Jurkat, Clone E6-1 (cell line): Measurements from ENCODE around the gene TNIP3. TPM values are rescaled to one million over a fixed set of nuclear protein-coding genes. Genes with fewer than 3 reads are reported as not detected.
A peak's percentile ranks its signal among the peaks of the same experiment; 100 is the strongest.
"Not testable (repeated sequence)": the region's sequence is repeated elsewhere in the genome, so short reads cannot be mapped to it uniquely, and the experiment has no call there.

Source experiments
- DNase-seq: peaks from one replicate; pipeline ENCODE4 v3.0.0-alpha.2; 2011; ENCODE audit warnings: low read depth, low spot score
- H3K4me3 ChIP-seq: 2 replicates; pipeline ENCODE4 v1.5.1; 2011; ENCODE audit warnings: mild to moderate bottlenecking, low read length, control low read depth, moderate library complexity
- polyA plus RNA-seq: library from polyadenylated mRNA; unstranded; fragments of >200 nt; gene quantifications from one replicate; pipeline ENCODE4 v1.2.1, GENCODE V29; 2012; ENCODE audit warnings: missing spikeins; ENCODE audit not compliant: insufficient read length, insufficient read depth

The TNIP3 gene
- polyA plus RNA-seq: not detected

GRCh38 chr4:121164291-121164690 lies at the start of gene TNIP3:
Gene TNIP3, minus strand, starts transcription at chr4:121164321. Its CDS starts 196 bp downstream, at chr4:121164125.
- no peak within 1 kb of the TSS for H3K4me3 ChIP-seq
- DNase-seq: no peak

GRCh38 chr4:121212806-121213205 lies 48.7 kb upstream of the TNIP3 start:
- DNase-seq: no peak
- H3K4me3 ChIP-seq: no peak overlapping the region

GRCh38 chr4:121209171-121209570 lies 45.0 kb upstream of the TNIP3 start:
- H3K4me3 ChIP-seq: no peak overlapping the region
- DNase-seq: no peak

GRCh38 chr4:121208244-121209007 lies 44.3 kb upstream of the TNIP3 start:
- no peak overlapping the region for H3K4me3 ChIP-seq
- DNase-seq: no peak

GRCh38 chr4:121205777-121206176 lies 41.7 kb upstream of the TNIP3 start:
- not testable (repeated sequence) for DNase-seq

GRCh38 chr4:121200795-121201472 lies 36.8 kb upstream of the TNIP3 start:
- no peak for DNase-seq
- no peak overlapping the region for H3K4me3 ChIP-seq

More at GRCh38 chr4:121205777-121206176, 41.7 kb upstream of the TNIP3 start:
- H3K4me3 ChIP-seq: not testable (repeated sequence)

- no peak for DNase-seq
- no peak overlapping the region for H3K4me3 ChIP-seq
Observed at GRCh38 chr4:121199742-121200561, 35.8 kb upstream of the TNIP3 start.

- no peak overlapping the region for H3K4me3 ChIP-seq
- no peak for DNase-seq
Observed at GRCh38 chr4:121198251-121198650, 34.1 kb upstream of the TNIP3 start.

- H3K4me3 ChIP-seq: no peak overlapping the region
- DNase-seq: no peak
Observed at GRCh38 chr4:121195649-121196048, 31.5 kb upstream of the TNIP3 start.

- no peak overlapping the region for H3K4me3 ChIP-seq
- peak; percentile 66 for DNase-seq
Observed at GRCh38 chr4:121192480-121192879, 28.4 kb upstream of the TNIP3 start.

- no peak for DNase-seq
Observed at GRCh38 chr4:121192013-121192412, 27.9 kb upstream of the TNIP3 start.

GRCh38 chr4:121191361-121191760 lies 27.2 kb upstream of the TNIP3 start:
- no peak overlapping the region for H3K4me3 ChIP-seq
- DNase-seq: no peak

More at GRCh38 chr4:121192013-121192412, 27.9 kb upstream of the TNIP3 start:
- no peak overlapping the region for H3K4me3 ChIP-seq

- DNase-seq: no peak
- peak overlapping the region; percentile 23 for H3K4me3 ChIP-seq
Observed at GRCh38 chr4:121190389-121190788, 26.3 kb upstream of the TNIP3 start.

GRCh38 chr4:121189326-121190215 lies 25.4 kb upstream of the TNIP3 start:
- DNase-seq: peak; percentile 97
- H3K4me3 ChIP-seq: peak overlapping the region; percentile 23

- DNase-seq: no peak
- H3K4me3 ChIP-seq: no peak overlapping the region
Observed at GRCh38 chr4:121187206-121187605, 23.1 kb upstream of the TNIP3 start.

GRCh38 chr4:121185960-121186359 lies 21.8 kb upstream of the TNIP3 start:
- no peak overlapping the region for H3K4me3 ChIP-seq
- DNase-seq: no peak

GRCh38 chr4:121183989-121184388 lies 19.9 kb upstream of the TNIP3 start:
- no peak overlapping the region for H3K4me3 ChIP-seq
- no peak for DNase-seq

- no peak overlapping the region for H3K4me3 ChIP-seq
- DNase-seq: no peak
Observed at GRCh38 chr4:121183361-121183760, 19.2 kb upstream of the TNIP3 start.

GRCh38 chr4:121182296-121182695 lies 18.2 kb upstream of the TNIP3 start:
- peak; percentile 84 for DNase-seq

More at GRCh38 chr4:121182296-121182695, 18.2 kb upstream of the TNIP3 start:
- peak overlapping the region; percentile 41 for H3K4me3 ChIP-seq
